ENCODE results near the gene RAB3GAP2.
"Not testable (repeated sequence)": the region's sequence is repeated elsewhere in the genome, so short reads cannot be mapped to it uniquely, and the experiment has no call there.

The RAB3GAP2 gene

DNA sequence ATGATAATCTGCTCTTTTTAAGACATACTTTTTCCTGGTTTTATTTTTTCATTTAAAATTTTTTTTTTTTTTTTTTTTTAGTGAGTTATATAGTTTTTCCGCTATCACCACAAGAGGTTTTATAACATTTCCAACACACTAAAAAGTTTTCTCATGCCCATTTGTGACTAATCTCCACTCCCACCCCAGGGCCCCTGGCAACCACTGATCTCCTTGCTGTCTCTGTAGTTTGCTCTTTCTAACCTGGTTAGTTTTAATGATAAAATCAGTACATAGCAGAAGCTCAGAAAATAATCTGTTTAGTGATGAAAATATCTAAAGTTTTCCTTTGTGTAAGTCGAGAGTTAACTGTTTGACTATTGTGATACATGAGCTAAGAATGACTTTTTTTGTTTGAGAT lies 136.5 kb downstream of the RAB3GAP2 start:
- DNase-seq: no peak

DNA sequence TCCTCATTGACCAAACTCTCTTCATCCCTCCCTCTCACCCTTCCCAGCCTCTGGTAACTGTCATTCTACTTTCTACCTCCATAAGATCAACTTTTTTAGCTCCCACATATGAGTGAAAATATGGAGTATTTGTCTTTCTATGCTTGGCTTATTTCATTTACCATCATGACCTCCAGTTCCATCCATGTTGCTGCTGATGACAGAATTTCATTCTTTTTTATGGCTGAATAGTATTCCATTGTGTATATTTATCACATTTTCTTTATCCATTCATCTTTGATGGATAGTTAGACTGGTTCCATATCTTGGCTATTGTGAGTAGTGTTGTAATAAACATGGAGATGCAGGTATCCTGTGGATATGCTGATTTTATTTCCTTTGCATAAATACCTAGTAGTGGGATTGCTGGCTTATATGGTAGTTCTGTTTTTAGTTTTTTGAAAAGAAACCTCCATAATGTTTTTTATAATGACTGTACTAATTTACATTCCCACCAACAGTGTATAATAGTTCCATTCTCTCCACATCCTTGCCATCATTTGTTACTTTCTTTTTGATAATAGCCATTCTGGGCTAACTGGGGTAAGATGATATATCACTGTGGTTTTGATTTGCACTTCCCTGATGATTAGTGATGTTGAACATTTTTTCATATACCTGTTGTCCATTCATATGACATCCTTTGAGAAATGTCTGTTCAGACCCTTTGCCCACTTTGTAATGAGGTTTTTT lies 142.6 kb downstream of the RAB3GAP2 start:
- DNase-seq: no peak

DNA sequence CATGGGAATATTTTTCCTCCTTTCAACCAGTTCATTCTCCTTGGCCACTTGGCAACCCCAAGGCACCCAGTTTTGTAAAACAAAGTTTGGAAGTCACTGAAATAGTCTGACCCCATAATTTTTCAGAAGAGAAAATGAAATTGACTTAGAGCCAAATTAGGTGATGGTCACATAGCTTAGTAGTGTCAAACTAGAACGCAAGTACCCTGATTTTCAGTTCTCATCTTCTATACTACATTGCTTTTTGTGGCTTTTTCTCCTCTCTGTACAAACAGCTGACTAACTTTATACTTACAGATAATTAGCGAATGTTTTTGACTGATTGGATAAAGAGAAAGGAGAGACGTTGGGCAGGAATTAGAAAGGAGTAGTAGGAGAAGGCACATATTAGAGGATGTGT lies 145.2 kb downstream of the RAB3GAP2 start:
- no peak for DNase-seq

DNA sequence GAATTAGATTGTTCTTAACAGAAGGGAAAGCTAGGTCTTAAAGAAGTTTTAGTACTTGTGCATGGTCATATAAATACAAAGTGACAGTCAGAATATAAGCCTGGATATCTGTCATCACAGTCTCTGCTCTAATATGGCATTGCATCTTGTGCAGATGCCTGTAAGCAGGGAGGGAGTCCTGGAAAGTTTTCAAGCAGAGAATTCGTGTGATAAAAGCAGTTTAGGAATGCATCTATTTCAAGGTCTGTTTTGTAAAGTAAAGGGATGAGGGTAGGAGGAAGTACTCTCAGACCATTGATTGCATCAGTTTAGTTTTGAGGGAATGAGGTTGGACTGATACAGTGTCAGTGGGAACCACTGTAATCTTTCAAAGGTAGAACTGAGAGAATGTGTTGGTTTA lies 147.7 kb downstream of the RAB3GAP2 start:
- no peak for DNase-seq

DNA sequence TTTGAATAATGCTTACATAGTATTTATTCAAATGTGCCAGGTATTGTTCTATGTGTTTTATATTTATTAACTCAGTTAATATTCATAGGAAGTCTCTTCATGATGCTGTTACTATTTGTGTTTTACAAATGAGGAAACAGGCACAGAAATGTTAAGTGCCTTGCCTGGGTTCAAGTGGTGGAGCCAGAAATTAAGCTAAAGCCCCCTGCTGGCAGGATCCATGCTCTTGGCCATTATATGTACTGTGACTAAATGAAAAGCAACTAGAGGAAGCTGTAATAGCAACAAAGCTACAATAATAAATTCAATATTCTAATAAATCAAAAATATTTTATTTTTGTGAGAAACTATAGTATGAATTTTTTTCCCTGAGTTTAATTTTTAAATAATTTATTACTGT lies 148.4 kb downstream of the RAB3GAP2 start:
- DNase-seq: no peak

DNA sequence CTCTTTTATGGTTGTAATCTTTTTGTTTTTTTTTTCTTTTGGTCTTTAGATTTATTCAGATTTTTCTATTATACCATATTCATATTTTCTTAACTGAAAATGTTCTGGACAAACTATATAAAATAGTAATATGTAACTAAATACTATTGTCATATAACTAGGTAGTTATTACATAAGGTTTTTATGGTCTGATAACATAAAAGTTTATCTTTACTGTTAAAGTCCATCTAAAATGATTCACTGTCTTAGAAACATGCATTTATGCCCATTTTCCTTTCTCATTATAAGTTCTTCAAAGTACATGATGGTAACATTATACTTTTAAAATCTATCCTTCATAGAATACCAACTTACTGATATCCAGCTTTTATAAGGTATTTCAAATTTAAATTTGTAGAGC lies 149.2 kb downstream of the RAB3GAP2 start:
- no peak for DNase-seq

DNA sequence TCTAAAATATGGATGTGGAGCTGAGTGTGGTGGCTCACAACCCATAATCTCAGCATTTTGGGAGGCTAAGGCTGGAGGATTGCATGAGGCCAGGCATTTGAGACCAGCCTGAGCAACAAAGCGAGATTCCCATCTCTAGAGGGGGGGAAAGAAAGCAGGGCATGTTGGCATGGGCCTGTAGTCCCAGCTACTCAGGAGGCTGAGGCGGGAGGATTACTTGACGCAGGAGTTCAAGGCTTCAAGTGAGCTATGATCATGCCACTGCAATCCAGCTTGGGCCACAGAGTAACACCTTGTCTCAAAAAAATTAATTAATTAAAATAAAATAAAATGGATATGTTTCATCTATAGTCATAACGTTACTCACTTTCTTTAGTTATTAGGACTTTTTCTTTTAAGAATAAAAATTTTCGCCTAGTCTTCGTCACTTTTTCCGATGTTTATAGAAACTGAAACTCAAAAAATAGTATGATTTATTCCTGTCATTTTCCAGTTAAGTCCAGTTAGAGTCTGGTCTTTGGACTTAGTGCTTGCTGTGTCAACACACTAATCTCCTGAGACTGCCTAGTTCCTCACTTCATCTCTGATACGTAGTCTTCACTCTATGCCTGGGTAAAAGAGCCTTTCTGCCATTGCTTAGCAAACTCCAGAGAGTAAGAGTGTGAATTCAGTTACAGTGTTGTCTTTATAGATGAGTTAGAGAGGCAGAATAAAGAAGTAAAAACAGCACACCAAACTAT lies 150.3 kb downstream of the RAB3GAP2 start:
- DNase-seq: no peak

DNA sequence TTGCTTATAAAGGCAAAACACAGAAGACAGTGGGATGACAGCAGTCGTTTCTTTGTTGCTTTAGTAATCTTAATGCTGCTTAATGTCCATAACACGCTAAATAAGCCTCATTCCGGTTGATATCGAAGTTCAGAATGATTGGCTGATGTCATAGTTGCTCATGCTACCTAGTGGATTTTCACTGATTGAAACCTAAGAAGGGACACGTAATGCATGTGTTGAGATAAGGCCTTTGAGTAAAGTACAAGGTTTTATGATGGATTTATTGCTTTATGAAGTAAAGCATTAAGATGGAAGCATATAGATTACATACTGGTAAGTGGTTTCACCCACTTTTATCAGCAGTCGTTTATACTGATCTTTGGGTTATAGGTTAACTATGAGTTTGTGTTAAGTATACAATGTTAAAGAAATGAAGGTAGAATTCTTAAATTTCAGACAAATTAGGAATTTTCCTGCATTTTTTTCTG lies 153.2 kb downstream of the RAB3GAP2 start:
- DNase-seq: no peak

DNA sequence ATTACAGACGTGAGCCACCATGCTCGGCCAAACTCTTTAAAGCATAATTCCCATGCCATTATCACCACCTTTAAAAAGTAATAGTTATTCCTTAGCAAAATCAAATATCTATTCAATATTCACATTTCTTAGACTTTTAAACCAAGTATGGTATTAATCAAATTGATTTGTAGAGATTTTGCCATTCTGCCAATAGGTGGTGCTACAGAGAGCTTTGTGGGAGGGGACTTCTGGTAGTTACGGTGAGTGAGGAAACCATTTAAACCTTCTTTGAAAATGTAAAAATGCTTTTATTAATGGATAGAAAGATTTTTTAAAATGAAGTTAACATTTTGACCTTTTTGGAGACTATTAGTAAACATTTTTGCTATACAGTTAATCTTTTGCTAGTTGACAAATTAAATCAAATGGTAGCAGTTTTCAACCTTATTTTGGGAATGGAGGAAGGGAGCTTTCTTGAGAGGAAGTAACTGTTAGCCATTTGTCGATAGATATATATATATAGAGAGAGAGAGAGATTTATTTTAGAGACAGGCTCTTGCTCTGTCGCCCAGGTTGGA lies 159.0 kb downstream of the RAB3GAP2 start:
- DNase-seq: peak; percentile 35

DNA sequence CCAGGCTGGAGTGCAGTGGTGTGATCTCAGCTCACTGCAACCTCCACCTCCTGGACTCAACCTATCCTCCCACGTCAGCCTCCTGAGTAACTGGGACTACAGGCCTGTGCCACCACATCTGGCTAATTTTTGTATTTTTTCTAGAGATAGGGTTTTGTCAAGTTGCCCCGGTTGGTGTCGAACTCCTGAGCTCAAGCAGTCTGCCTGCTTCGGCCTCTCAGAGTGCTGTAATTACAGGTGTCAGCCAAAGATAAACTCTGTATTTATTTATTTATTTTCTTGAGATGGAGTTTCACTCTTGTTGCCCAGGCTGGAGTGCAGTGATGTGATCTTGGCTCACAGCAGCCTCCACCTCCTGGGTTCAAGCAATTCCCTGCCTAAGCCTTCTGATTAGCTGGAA lies 159.7 kb downstream of the RAB3GAP2 start:
- DNase-seq: not testable (repeated sequence)

DNA sequence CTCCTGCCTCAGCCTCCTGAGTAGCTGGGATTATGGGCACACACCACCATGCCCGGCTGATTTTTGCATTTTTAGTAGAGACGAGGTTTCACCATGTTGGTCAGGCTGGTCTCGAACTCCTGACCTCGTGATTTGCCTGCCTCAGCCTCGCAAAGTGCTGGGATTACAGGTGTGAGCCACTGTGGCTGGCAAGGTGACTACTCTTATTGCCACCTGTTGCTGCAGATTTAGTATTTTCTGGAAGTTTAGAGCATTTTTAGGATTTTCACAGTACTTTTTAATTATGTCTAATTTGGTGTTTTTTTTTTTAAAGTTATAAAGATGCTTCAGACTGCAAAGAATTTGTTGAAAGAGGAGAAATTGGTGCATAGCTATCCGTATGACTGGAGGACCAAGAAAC lies 161.8 kb downstream of the RAB3GAP2 start:
- DNase-seq: not testable (repeated sequence)

DNA sequence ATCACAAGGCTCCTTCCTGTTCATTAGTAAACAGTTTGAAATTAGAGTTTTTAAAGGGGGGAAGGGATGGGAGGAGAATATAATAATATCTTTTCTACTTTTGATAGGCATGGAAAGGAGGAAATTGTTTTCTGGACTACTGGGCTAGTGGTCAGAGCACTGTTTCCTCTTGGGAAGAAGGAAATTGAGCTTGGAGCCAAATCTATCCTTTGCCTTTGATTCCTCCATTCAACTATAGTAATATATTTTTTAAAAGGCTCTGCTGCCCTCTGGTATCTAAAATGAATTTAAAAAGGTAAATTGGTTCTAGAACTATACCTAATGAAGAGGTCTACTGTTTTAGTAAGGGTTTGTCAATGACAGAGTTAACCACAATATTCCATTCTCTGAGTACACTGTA lies 172.4 kb downstream of the RAB3GAP2 start:
- no peak for DNase-seq

Measured in central memory CD4-positive, alpha-beta T cell (primary cell).